Measurements from ENCODE around the gene CNN3. TPM values are rescaled to one million over a fixed set of nuclear protein-coding genes. Genes with fewer than 3 reads are reported as not detected.

Gene CNN3
- 10 to 100 TPM; 14.7 to 46.2 (median 34.0) TPM for total RNA-seq
- 10 to 100 TPM; 12.4 to 19.2 (median 13.6) TPM for polyA plus RNA-seq
- long read RNA-seq, donor 1, transcript CNN3-201 (7 exons, 2,165 nt), result major isoform, 62 of 63 reads
- long read RNA-seq, donor 1, partial matches to known transcripts, result 0 of 63 reads
- long read RNA-seq, donor 1, other reads (novel, unspliced or antisense), result 0 of 63 reads
- long read RNA-seq, donor 2, transcript CNN3-201 (7 exons, 2,165 nt), result major isoform, 35 of 38 reads
- long read RNA-seq, donor 2, partial matches to known transcripts, result 0 of 38 reads
- long read RNA-seq, donor 2, other reads (novel, unspliced or antisense), result 3 of 38 reads

DNA sequence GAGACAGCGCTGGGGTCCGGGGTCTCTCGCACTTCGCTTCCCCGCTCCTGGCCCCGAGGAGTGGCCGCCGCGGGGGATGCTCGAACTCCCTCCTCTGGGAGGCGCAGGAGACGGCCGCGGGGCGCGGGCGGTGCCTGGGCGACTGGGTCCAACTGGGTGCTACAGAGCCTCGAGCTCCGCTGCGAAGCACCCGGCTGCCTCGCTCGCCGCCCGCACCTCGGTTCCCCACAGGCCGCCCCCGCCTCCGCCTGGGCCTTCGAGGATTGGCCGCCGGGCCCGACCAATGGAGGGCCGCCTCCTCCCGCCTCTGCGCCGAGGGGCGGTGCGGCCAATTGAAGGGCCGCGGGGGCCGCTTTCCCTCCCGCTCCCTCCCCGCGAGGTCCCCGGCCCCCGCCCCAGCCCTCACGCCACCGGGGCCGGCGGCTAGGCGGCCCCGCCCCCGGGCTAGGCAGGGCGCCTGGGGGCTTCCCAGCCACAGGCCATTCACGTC lies at the start of gene CNN3:
TSS of gene CNN3 (minus strand) at position 196 of the 490 bp plus-strand sequence. CDS start 216 bp downstream, outside the sequence.
- peak within 1 kb of the TSS; percentile 71 for H3K4me3 ChIP-seq
- 0 to 1% (median 0%) methylated on average over 27 to 57 of the region's 57 CpGs for WGBS, 3 donors
- no peaks in the 10 kb centered on the region for H3K9me3 ChIP-seq
- TF ChIP-seq, protein P1, sequence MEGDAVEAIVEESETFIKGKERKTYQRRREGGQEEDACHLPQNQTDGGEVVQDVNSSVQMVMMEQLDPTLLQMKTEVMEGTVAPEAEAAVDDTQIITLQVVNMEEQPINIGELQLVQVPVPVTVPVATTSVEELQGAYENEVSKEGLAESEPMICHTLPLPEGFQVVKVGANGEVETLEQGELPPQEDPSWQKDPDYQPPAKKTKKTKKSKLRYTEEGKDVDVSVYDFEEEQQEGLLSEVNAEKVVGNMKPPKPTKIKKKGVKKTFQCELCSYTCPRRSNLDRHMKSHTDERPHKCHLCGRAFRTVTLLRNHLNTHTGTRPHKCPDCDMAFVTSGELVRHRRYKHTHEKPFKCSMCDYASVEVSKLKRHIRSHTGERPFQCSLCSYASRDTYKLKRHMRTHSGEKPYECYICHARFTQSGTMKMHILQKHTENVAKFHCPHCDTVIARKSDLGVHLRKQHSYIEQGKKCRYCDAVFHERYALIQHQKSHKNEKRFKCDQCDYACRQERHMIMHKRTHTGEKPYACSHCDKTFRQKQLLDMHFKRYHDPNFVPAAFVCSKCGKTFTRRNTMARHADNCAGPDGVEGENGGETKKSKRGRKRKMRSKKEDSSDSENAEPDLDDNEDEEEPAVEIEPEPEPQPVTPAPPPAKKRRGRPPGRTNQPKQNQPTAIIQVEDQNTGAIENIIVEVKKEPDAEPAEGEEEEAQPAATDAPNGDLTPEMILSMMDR (IDR thresholded peaks at IDR 0.05), result no peak
- no peaks in the 10 kb centered on the region for H3K36me3 ChIP-seq (ENCODE audit: insufficient read depth in 1 of 2, low read depth in 1 of 2)
- DNase-seq (peak; percentile 91 to 92), ATAC-seq (peak; percentile 80 to 88 (median 88))
- intact Hi-C loops (cut with DNase I), result loop anchor here in 1 of 2 donors (2.0 to 5.0 kb wide), 3 partner anchors 45 to 115 kb away; no protein-coding TSS in a partner anchor
- peak within 1 kb of the TSS; percentile 80 for H3K27ac ChIP-seq
- peaks cover 0 to 67% (median 21%) of the 10 kb centered on the region in 3 donors for H3K27me3 ChIP-seq (ENCODE audit: insufficient read depth in 3 of 3, low read length in 2 of 3)
- peaks cover 5% of the 10 kb centered on the region for H3K4me1 ChIP-seq

GRCh38 chr1:94974824-94975223 lies 47.9 kb upstream of the CNN3 start:
- DNase-seq (no peak), ATAC-seq (peak in 2 of 4 donors; percentile 21 to 48)
- no peaks in the 10 kb centered on the region for H3K9me3 ChIP-seq
- no peaks in the 10 kb centered on the region for H3K4me1 ChIP-seq
- H3K4me3 ChIP-seq, result no peak overlapping the region
- WGBS, 3 donors, result 84 to 100% (median 92%) methylated on average over 1 of the region's 1 CpG
- no peaks in the 10 kb centered on the region for H3K27me3 ChIP-seq (ENCODE audit: insufficient read depth in 3 of 3, low read length in 2 of 3)
- intact Hi-C loops (cut with DNase I), result loop anchor here in 1 of 2 donors (5.0 kb wide), 1 partner anchor 48 kb away; the partner anchor contains the start of gene CNN3
- H3K27ac ChIP-seq, result peak overlapping the region; percentile 27
- no peaks in the 10 kb centered on the region for H3K36me3 ChIP-seq (ENCODE audit: insufficient read depth in 1 of 2, low read depth in 1 of 2)
- TF ChIP-seq, protein P1 (IDR thresholded peaks at IDR 0.05), result no peak

DNA sequence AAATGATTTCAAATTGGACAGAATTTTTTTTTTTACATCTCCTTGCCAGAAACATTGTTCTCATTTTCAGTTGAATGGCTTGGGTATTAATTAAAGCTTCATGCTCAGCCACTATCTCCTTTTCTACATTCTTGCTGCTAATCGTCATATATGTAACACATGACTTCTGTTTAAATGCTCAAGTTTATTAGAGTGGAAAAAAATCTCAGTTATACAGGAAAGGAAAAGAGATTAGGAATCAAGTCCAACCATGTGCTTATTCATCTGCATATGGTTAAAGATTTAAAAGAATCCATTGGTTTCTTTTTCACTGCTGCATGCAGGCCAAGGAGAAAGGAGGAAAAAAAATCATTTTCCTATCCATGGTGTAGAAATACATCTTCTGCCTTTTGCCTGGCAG lies 47.3 kb upstream of the CNN3 start:
- 37 to 45% (median 40%) methylated on average over 1 of the region's 1 CpG for WGBS, 3 donors
- ATAC-seq, result no peak
- no peaks in the 10 kb centered on the region for H3K4me1 ChIP-seq
- intact Hi-C loops (cut with DNase I), result loop anchor here in 1 of 2 donors (5.0 kb wide), 1 partner anchor 47 kb away; the partner anchor contains the start of gene CNN3
- DNase-seq, result no peak
- H3K4me3 ChIP-seq, result no peak overlapping the region
- TF ChIP-seq, protein P1 (IDR thresholded peaks at IDR 0.05), result no peak
- peak overlapping the region; percentile 27 for H3K27ac ChIP-seq
- H3K9me3 ChIP-seq, result no peaks in the 10 kb centered on the region
- no peaks in the 10 kb centered on the region for H3K27me3 ChIP-seq (ENCODE audit: insufficient read depth in 3 of 3, low read length in 2 of 3)
- H3K36me3 ChIP-seq (ENCODE audit: insufficient read depth in 1 of 2, low read depth in 1 of 2), result no peaks in the 10 kb centered on the region

DNA sequence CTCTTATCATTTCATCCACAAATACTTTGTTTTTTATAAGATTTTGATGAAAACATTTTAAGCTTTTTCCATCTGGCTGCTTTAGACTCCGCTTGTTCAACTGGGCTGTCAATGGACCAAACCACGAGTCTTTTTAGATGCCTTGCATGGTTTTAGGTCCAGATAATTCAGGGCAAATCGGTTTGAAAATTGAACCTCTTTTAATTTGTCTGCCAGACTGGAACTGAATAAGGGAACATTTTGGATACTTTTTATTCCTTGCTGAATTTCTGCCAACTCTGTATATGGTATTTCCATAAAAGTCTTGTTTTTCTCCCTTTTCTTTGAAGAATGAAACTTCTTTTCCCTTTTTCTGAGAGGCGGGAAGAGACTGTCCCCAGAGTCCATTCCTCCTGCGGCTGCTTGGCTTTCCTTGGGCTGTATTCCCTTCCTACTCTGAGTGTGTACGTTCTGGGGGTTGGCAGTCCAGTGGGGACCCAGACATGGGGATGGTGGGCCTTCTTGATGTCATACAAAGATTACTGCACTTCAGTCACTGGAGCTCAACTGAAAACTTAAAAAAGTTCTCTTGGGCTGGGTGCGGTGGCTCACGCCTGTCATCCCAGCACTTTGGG lies 46.5 kb upstream of the CNN3 start:
- WGBS, 3 donors, result 52 to 62% (median 58%) methylated on average over 8 of the region's 8 CpGs
- H3K36me3 ChIP-seq (ENCODE audit: insufficient read depth in 1 of 2, low read depth in 1 of 2), result no peaks in the 10 kb centered on the region
- no peak for DNase-seq
- TF ChIP-seq, protein P1 (IDR thresholded peaks at IDR 0.05), result no peak
- no peaks in the 10 kb centered on the region for H3K27me3 ChIP-seq (ENCODE audit: insufficient read depth in 3 of 3, low read length in 2 of 3)
- H3K4me1 ChIP-seq, result no peaks in the 10 kb centered on the region
- no peaks in the 10 kb centered on the region for H3K9me3 ChIP-seq
- H3K27ac ChIP-seq, result peak overlapping the region; percentile 11
- intact Hi-C loops (cut with DNase I), result loop anchor here in 1 of 2 donors (5.0 kb wide), 1 partner anchor 46 kb away; the partner anchor contains the start of gene CNN3
- no peak overlapping the region for H3K4me3 ChIP-seq
- ATAC-seq, result no peak
